MCF 10A (cell line): Measurements from ENCODE around the gene RRM1. TPM values are rescaled to one million over a fixed set of nuclear protein-coding genes. Genes with fewer than 3 reads are reported as not detected.

Experiments
- BruUV-seq: library from RNA; stranded (reverse); fragments of 400-500 nt; replicated peaks from 2 replicates; lab custom pipeline; 2021; lab: Mats Ljungman, UMichigan
- CTCF ChIA-PET: fragments of 300-600 bp; sonication (Branson Sonifier 250); formaldehyde crosslinking; extraction: SDS; loops from one replicate; lab custom pipeline; 2021; ENCODE audit warnings: antibody characterized with exemption, inconsistent platforms; lab: Yijun Ruan, JAX
- POLR2A ChIA-PET: fragments of 300-600, 350-650 bp; sonication (Branson Sonifier 250); formaldehyde crosslinking; extraction: SDS; loops from one replicate; lab custom pipeline; 2020; ENCODE audit warnings: antibody characterized with exemption, inconsistent platforms; lab: Yijun Ruan, JAX
- DNase-seq: peaks from one replicate; pipeline ENCODE4 v3.0.0-alpha.2; 2018; ENCODE audit not compliant: unreplicated experiment
- H3K27ac Mint-ChIP-seq: one replicate; pipeline ENCODE4 v1.8.0; 2022; ENCODE audit warnings: mild to moderate bottlenecking, low read depth, mixed read lengths; ENCODE audit not compliant: unreplicated experiment
- H3K27me3 Mint-ChIP-seq: one replicate; pipeline ENCODE4 v1.8.0; 2022; ENCODE audit warnings: mixed read lengths; ENCODE audit not compliant: insufficient read depth, unreplicated experiment
- H3K36me3 Mint-ChIP-seq: one replicate; pipeline ENCODE4 v1.8.0; 2022; ENCODE audit warnings: mild to moderate bottlenecking, moderate library complexity, mixed read lengths; ENCODE audit not compliant: insufficient read depth, unreplicated experiment
- H3K4me1 Mint-ChIP-seq: one replicate; pipeline ENCODE4 v1.8.0; 2022; ENCODE audit warnings: mixed read lengths; ENCODE audit not compliant: insufficient read depth, unreplicated experiment
- H3K4me3 Mint-ChIP-seq: one replicate; pipeline ENCODE4 v1.8.0; 2022; ENCODE audit warnings: mild to moderate bottlenecking, moderate library complexity, mixed read lengths; ENCODE audit not compliant: unreplicated experiment
- H3K9me3 Mint-ChIP-seq: one replicate; pipeline ENCODE4 v1.8.0; 2022; ENCODE audit warnings: mixed read lengths; ENCODE audit not compliant: unreplicated experiment
- CTCF ChIP-seq: fragments of 200-600 bp; IDR thresholded peaks from one replicate; pipeline ENCODE4 v1.8.0; 2022; ENCODE audit warnings: antibody characterized with exemption, mild to moderate bottlenecking; ENCODE audit not compliant: unreplicated experiment
- intact Hi-C: fragments of 100-400 bp; cut with micrococcal nuclease; formaldehyde crosslinking; loops from 2 replicates; pipeline ENCODE4 v1.14.1; 2022
- total RNA-seq: library from RNA; stranded (reverse); gene quantifications from 2 replicates; pipeline ENCODE4 v1.2.3, GENCODE V29; 2022

RRM1 gene
- total RNA-seq, 1 experiment from 2014 or later = 86.1 TPM

- Mint-ChIP-seq H3K36me3 (peaks cover 61% of the 10 kb centered on the region), H3K9me3 (peaks cover 11% of the 10 kb centered on the region), H3K27ac (no peak overlapping the region), H3K4me1 (no peaks in the 10 kb centered on the region), H3K4me3 (no peak overlapping the region), H3K27me3 (no peaks in the 10 kb centered on the region)
- CTCF ChIA-PET = interaction anchor here (1.3 kb wide), 1 partner anchor 368 kb away, joined by 4 read pairs; no protein-coding TSS in a partner anchor
- DNase-seq = no peak
- intact Hi-C loops = no loop called here
- no TSS peak for BruUV-seq
- no peak for TF ChIP-seq CTCF
- POLR2A ChIA-PET = no interaction called here
Measured at GRCh38 chr11:4140067-4140636, 45.6 kb downstream of the RRM1 start.

GRCh38 chr11:4146070-4146771, 51.6 kb downstream of the RRM1 start:
- ChIA-PET CTCF (interaction anchor here (1.1 kb wide), 1 partner anchor 34 kb away, joined by 3 read pairs; no protein-coding TSS in a partner anchor), POLR2A (no interaction called here)
- TF ChIP-seq CTCF = no peak
- no peaks in the 10 kb centered on the region for H3K4me1 Mint-ChIP-seq
- peaks cover 13% of the 10 kb centered on the region for H3K36me3 Mint-ChIP-seq
- no peak overlapping the region for H3K27ac Mint-ChIP-seq
- H3K4me3 Mint-ChIP-seq = no peak overlapping the region
- no peaks in the 10 kb centered on the region for H3K9me3 Mint-ChIP-seq
- DNase-seq = no peak
- no TSS peak for BruUV-seq
- no peaks in the 10 kb centered on the region for H3K27me3 Mint-ChIP-seq
- intact Hi-C loops = no loop called here

GRCh38 chr11:4146772-4147098, 52.1 kb downstream of the RRM1 start:
- ChIA-PET CTCF (interaction anchor here (0.8 kb wide), 1 partner anchor 668 kb away, joined by 3 read pairs; no protein-coding TSS in a partner anchor), POLR2A (no interaction called here)
- TF ChIP-seq CTCF = no peak
- Mint-ChIP-seq H3K27ac (no peak overlapping the region), H3K9me3 (no peaks in the 10 kb centered on the region), H3K27me3 (no peaks in the 10 kb centered on the region), H3K4me3 (no peak overlapping the region), H3K4me1 (no peaks in the 10 kb centered on the region), H3K36me3 (peaks cover 8% of the 10 kb centered on the region)
- intact Hi-C loops = no loop called here
- BruUV-seq = no TSS peak
- DNase-seq = no peak

- Mint-ChIP-seq H3K9me3 (no peaks in the 10 kb centered on the region), H3K4me1 (no peaks in the 10 kb centered on the region), H3K27me3 (peaks cover 11% of the 10 kb centered on the region), H3K27ac (no peak overlapping the region), H3K4me3 (no peak overlapping the region), H3K36me3 (no peaks in the 10 kb centered on the region)
- intact Hi-C loops = no loop called here
- no TSS peak for BruUV-seq
- ChIA-PET POLR2A (no interaction called here), CTCF (interaction anchor here (0.8 kb wide), 1 partner anchor 28 kb away, joined by 3 read pairs; no protein-coding TSS in a partner anchor)
- no peak for DNase-seq
- no peak for TF ChIP-seq CTCF
Measured at GRCh38 chr11:4154503-4154902, 59.9 kb downstream of the RRM1 start.
